ENCODE results near the gene KLK15.

KLK15 gene

GRCh38 chr19:50794876-50795663 lies 38.3 kb downstream of the KLK15 start:
- in situ Hi-C loops (cut with MboI; ENCODE audit: low sequenced_read_pairs, unreplicated experiment), result loop anchor here (10.0 to 25.0 kb wide), 3 partner anchors 120 to 433 kb away; partner anchors contain the start of genes KLK4 and NAPSA
- DNase-seq (ENCODE audit: low spot score), result no peak
- TF ChIP-seq, protein P1, sequence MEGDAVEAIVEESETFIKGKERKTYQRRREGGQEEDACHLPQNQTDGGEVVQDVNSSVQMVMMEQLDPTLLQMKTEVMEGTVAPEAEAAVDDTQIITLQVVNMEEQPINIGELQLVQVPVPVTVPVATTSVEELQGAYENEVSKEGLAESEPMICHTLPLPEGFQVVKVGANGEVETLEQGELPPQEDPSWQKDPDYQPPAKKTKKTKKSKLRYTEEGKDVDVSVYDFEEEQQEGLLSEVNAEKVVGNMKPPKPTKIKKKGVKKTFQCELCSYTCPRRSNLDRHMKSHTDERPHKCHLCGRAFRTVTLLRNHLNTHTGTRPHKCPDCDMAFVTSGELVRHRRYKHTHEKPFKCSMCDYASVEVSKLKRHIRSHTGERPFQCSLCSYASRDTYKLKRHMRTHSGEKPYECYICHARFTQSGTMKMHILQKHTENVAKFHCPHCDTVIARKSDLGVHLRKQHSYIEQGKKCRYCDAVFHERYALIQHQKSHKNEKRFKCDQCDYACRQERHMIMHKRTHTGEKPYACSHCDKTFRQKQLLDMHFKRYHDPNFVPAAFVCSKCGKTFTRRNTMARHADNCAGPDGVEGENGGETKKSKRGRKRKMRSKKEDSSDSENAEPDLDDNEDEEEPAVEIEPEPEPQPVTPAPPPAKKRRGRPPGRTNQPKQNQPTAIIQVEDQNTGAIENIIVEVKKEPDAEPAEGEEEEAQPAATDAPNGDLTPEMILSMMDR (IDR thresholded peaks at IDR 0.05; ENCODE audit: borderline replicate concordance, control extremely low read depth, extremely low read depth, insufficient read depth, missing control alignments), result peak; percentile 17

DNA sequence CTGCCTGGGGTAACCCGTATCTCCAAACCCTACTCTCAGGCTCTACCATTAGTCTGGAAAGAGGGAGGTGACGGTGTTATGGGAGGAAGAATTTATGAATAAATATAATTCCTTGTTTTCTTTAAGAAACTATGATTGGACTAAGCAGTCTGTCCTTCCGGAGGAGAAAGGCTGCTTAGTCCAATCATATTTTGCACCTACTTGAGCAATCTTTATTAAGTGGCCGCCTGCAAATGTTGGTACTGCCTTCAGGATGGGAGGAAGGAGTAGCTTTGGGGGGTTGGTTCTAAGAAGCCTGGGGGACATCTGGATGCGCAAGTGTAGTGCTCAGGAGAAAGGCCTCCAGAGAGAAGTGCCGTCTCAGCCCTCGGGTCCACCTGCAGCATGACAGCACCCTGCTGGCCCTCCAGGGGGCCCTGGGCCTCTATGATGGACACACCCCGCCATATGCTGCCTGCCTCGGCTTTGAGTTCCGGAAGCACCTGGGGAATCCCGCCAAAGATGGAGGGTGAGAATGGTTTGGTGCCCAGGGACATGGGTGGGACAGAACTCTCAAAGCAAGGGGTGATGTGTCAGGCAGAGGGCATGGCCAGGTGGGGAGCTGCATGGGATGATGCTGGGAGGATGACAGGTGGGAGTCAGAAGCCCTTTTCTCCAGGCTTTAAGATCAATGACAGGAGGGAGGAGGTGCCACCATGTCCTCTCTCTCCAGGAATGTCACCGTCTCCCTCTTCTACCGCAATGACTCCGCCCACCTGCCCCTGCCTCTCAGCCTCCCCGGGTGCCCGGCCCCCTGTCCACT lies 39.1 kb downstream of the KLK15 start:
- peak; percentile 82 for DNase-seq (ENCODE audit: low spot score)
- in situ Hi-C loops (cut with MboI; ENCODE audit: low sequenced_read_pairs, unreplicated experiment), result loop anchor here (10.0 to 25.0 kb wide), 3 partner anchors 121 to 432 kb away; partner anchors contain the start of genes KLK4 and NAPSA

DNA sequence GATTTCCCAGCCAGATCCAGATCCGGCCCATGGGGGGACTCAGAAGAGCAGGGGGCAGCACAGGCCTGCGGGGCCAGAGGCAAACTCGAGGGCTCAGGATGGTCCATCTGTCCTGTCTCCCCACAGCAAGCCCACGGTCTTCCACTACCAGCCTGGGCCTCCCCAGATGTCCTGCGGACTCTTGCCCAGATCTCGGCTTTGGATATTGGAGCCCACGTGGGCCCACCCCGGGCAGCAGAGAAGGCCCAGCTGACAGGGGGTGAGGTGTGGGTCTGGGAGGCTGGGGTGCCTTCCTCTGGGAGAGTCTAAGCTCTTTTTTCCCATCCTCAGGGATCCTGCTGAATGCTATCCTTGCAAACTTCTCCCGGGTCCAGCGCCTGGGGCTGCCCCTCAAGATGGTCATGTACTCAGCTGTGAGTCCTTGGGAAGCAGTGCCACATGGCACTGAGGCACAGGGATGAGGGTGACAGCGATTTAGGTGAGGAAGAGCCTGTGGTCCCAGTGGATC lies 39.8 kb downstream of the KLK15 start:
- TF ChIP-seq, protein P1 (IDR thresholded peaks at IDR 0.05; ENCODE audit: borderline replicate concordance, control extremely low read depth, extremely low read depth, insufficient read depth, missing control alignments), result no peak
- DNase-seq (ENCODE audit: low spot score), result no peak
- in situ Hi-C loops (cut with MboI; ENCODE audit: low sequenced_read_pairs, unreplicated experiment), result loop anchor here (10.0 to 25.0 kb wide), 3 partner anchors 121 to 431 kb away; partner anchors contain the start of genes KLK4 and NAPSA

More for the DNA sequence above, 39.1 kb downstream of the KLK15 start:
- TF ChIP-seq, protein P1 (IDR thresholded peaks at IDR 0.05; ENCODE audit: borderline replicate concordance, control extremely low read depth, extremely low read depth, insufficient read depth, missing control alignments), result no peak

DNA sequence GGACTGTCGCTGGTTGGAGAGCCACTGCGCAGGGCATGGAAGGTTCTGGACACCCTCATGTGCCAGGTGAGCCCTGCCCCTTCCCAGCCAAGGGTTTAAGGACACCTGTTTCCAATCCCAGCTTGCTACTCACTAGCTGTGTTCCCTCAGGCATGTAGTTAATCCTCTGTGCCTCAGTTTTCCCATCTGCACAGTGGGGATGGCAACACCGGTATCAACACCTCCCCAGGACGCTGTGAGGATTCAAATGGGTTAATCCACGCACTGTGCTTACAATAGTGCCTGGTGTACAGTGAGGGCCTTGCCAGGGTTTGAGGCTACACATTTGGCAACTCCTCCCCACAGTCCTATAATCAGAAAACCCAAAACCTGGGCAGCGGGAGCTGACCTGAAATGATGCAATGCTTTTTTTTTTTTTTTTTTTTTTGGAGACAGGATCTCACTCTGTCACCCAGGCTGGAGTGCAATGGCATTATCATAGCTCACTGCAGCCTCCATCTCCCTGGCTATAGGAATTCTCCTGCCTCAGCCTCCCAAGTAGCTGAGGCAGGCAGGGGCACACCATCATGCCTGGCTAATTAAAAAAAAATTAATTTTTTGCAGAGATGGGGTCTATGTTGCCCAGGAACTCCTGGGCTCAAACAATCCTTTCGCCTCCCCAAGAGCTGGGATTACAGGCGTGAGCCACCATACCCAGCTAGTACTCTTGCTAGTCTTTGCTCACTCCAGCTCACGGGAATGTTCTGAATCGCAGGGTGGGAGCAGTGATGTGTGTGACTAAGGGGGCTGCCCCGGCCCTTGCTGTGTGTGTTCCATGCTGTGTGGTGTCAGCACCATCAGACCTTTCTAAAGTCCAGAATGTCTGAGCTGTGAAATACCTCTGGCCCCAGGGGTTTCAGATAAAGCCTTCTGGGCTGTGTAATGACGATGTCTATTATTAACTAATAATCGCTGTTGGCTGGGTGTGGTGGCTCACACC lies 40.8 kb downstream of the KLK15 start:
- in situ Hi-C loops (cut with MboI; ENCODE audit: low sequenced_read_pairs, unreplicated experiment), result loop anchor here (10.0 to 25.0 kb wide), 3 partner anchors 122 to 430 kb away; partner anchors contain the start of genes KLK4 and NAPSA
- TF ChIP-seq, protein P1 (IDR thresholded peaks at IDR 0.05; ENCODE audit: borderline replicate concordance, control extremely low read depth, extremely low read depth, insufficient read depth, missing control alignments), result no peak
- DNase-seq (ENCODE audit: low spot score), result no peak

DNA sequence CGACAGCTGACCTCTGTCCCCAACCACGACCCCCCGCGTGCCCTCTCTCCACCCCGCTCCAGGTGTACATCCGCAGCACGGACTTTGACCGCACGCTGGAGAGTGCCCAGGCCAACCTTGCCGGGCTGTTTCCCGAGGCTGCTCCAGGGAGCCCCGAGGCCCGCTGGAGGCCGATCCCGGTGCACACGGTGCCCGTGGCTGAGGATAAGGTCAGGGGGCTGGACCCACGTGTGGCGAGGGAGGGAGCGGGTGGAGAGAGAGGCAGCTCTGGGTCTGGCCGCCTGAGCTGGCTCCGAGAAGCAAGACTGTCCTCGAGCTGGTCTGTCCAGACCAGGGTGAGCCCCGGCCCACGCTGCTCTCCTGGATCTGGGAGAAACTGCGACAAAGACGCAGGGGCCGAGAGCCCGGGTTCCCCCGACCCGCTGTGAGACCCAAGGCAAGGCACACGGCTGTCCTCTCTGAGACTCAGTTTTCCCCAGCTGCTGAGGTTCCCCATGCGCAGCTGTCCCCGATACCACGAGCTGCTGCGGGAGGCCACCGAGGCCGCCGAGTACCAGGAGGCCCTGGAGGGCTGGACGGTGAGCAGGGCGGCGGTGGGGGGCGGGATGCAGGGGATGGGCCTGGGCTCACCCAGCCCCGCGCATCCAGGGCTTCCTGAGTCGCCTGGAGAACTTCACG lies 41.6 kb downstream of the KLK15 start:
- TF ChIP-seq, protein P1 (IDR thresholded peaks at IDR 0.05; ENCODE audit: borderline replicate concordance, control extremely low read depth, extremely low read depth, insufficient read depth, missing control alignments), result no peak
- in situ Hi-C loops (cut with MboI; ENCODE audit: low sequenced_read_pairs, unreplicated experiment), result loop anchor here (10.0 to 25.0 kb wide), 3 partner anchors 123 to 429 kb away; partner anchors contain the start of genes KLK4 and NAPSA
- no peak for DNase-seq (ENCODE audit: low spot score)
